IMR-90 (cell line): ENCODE data around the gene BRF1. TPM values are rescaled to one million over a fixed set of nuclear protein-coding genes. Genes with fewer than 3 reads are reported as not detected.

Experiments
- ATAC-seq: fragments of 200-7000 bp; cut with Tn5 transposase; 2 replicates; pipeline ENCODE4 v1.9.1; 2020; ENCODE audit warnings: low read depth, mild to moderate bottlenecking, moderate library complexity
- BruUV-seq: library from RNA; stranded (reverse); fragments of 400-500 nt; replicated peaks from 2 replicates; lab custom pipeline; 2021; lab: Mats Ljungman, UMichigan
- CTCF ChIA-PET: fragments of 300-600 bp; formaldehyde crosslinking; extraction: SDS; loops from one replicate; lab custom pipeline; 2021; ENCODE audit warnings: antibody characterized with exemption; lab: Yijun Ruan, JAX
- POLR2A ChIA-PET: fragments of 300-600 bp; sonication (Branson Sonifier 250); formaldehyde crosslinking; loops from one replicate; lab custom pipeline; 2022; ENCODE audit warnings: antibody characterized with exemption; ENCODE audit not compliant: unreplicated experiment; lab: Charles Lee
- DNase-seq: peaks from one replicate; pipeline ENCODE4 v3.0.0; 2013
- H2AFZ ChIP-seq: replicated peaks from 2 replicates; pipeline ENCODE3; 2013; ENCODE audit warnings: low read length, mild to moderate bottlenecking; ENCODE audit not compliant: poor library complexity
- H2AK5ac ChIP-seq: 2 replicates; pipeline ENCODE4 v1.6.1; 2013; ENCODE audit warnings: low read depth, low read length, inconsistent platforms
- H2AK9ac ChIP-seq: replicated peaks from 2 replicates; pipeline ENCODE3; 2013; ENCODE audit warnings: mild to moderate bottlenecking, low read depth, low read length, moderate library complexity; ENCODE audit not compliant: poor library complexity
- H2BK120ac ChIP-seq: 2 replicates; pipeline ENCODE4 v1.6.1; 2013; ENCODE audit warnings: low read depth, low read length, inconsistent platforms
- H2BK15ac ChIP-seq: 3 replicates; pipeline ENCODE4 v1.6.1; 2013; ENCODE audit warnings: low read depth, low read length, inconsistent platforms
- H2BK20ac ChIP-seq: 2 replicates; pipeline ENCODE4 v1.6.1; 2013; ENCODE audit warnings: low read depth, mild to moderate bottlenecking, inconsistent platforms, low read length, moderate library complexity
- H2BK5ac ChIP-seq: 2 replicates; pipeline ENCODE4 v1.6.1; 2013; ENCODE audit warnings: mild to moderate bottlenecking, low read depth, low read length, inconsistent platforms; ENCODE audit not compliant: poor library complexity, severe bottlenecking
- H3K14ac ChIP-seq: replicated peaks from 2 replicates; pipeline ENCODE4 v1.6.1; 2013; ENCODE audit warnings: low read depth, low read length, inconsistent platforms
- H3K18ac ChIP-seq: 2 replicates; pipeline ENCODE4 v1.6.1; 2013; ENCODE audit warnings: low read depth, low read length, control low read depth
- H3K23ac ChIP-seq: 2 replicates; pipeline ENCODE4 v1.6.1; 2013; ENCODE audit warnings: low read depth, low read length, inconsistent platforms
- H3K27ac ChIP-seq: 2 replicates; pipeline ENCODE4 v1.5.1; 2013; ENCODE audit warnings: mild to moderate bottlenecking, control low read depth, low read length; ENCODE audit not compliant: insufficient read depth
- H3K27me3 ChIP-seq: 2 replicates; pipeline ENCODE4 v1.6.1; 2013; ENCODE audit warnings: low read length; ENCODE audit not compliant: control insufficient read depth, insufficient read depth
- H3K36me3 ChIP-seq: 2 replicates; pipeline ENCODE4 v1.6.1; 2013; ENCODE audit warnings: low read length, mixed read lengths; ENCODE audit not compliant: control insufficient read depth, insufficient read depth
- H3K4ac ChIP-seq: 2 replicates; pipeline ENCODE4 v1.6.1; 2013; ENCODE audit warnings: low read depth, low read length, inconsistent platforms
- H3K4me1 ChIP-seq: 2 replicates; pipeline ENCODE4 v1.6.1; 2013; ENCODE audit warnings: low read length, mixed read lengths; ENCODE audit not compliant: control insufficient read depth, insufficient read depth
- H3K4me2 ChIP-seq: 2 replicates; pipeline ENCODE4 v1.6.1; 2013; ENCODE audit warnings: low read depth, mild to moderate bottlenecking, control low read depth, low read length, moderate library complexity
- H3K4me3 ChIP-seq: 2 replicates; pipeline ENCODE4 v1.5.1; 2013; ENCODE audit warnings: low read depth, mild to moderate bottlenecking, control low read depth, low read length, moderate library complexity; ENCODE audit not compliant: insufficient read depth
- H3K56ac ChIP-seq: 2 replicates; pipeline ENCODE4 v1.6.1; 2013; ENCODE audit warnings: low read length, inconsistent platforms; ENCODE audit not compliant: insufficient read depth; ENCODE audit errors: extremely low read depth
- H3K79me1 ChIP-seq, 2 experiments: 2 replicates each; pipeline ENCODE4 v1.6.1; 2013; ENCODE audit warnings: low read length in 2 of 2, inconsistent platforms in 1 of 2, low read depth in 1 of 2
- H3K9ac ChIP-seq: 2 replicates; pipeline ENCODE4 v1.6.1; 2013; ENCODE audit warnings: low read depth, low read length, control low read depth
- H3K9me1 ChIP-seq: 2 replicates; pipeline ENCODE4 v1.6.1; 2013; ENCODE audit warnings: low read length, inconsistent platforms; ENCODE audit not compliant: insufficient read depth
- H3K9me3 ChIP-seq: 2 replicates; pipeline ENCODE4 v1.6.1; 2013; ENCODE audit warnings: low read length; ENCODE audit not compliant: control insufficient read depth, insufficient read depth
- H4K20me1 ChIP-seq: 2 replicates; pipeline ENCODE4 v1.6.1; 2013; ENCODE audit warnings: low read length, inconsistent platforms; ENCODE audit not compliant: insufficient read depth
- H4K5ac ChIP-seq: 2 replicates; pipeline ENCODE4 v1.6.1; 2013; ENCODE audit warnings: mild to moderate bottlenecking, low read depth, low read length, control low read depth
- H4K8ac ChIP-seq, 2 experiments: 2 replicates each; pipeline ENCODE4 v1.6.1; 2013; ENCODE audit warnings: low read depth in 2 of 2, low read length in 2 of 2, control low read depth in 1 of 2, inconsistent platforms in 1 of 2
- H4K91ac ChIP-seq: 2 replicates; pipeline ENCODE4 v1.6.1; 2013; ENCODE audit warnings: low read depth, low read length, inconsistent platforms; ENCODE audit not compliant: insufficient read depth
- BHLHE40 ChIP-seq: fragments of 150-350 bp; IDR thresholded peaks from 2 replicates; pipeline ENCODE4 v1.6.1; 2016; ENCODE audit warnings: mild to moderate bottlenecking, low read depth, low read length
- CEBPB ChIP-seq: IDR thresholded peaks from 2 replicates; pipeline ENCODE4 v1.6.1; 2012; ENCODE audit warnings: low read depth, low read length, improper control_type of control experiment
- CHD1 ChIP-seq: IDR thresholded peaks from 2 replicates; pipeline ENCODE4 v1.6.1; 2012; ENCODE audit warnings: low read depth, low read length, improper control_type of control experiment
- FOS ChIP-seq: fragments of 150-350 bp; IDR thresholded peaks from 2 replicates; pipeline ENCODE4 v1.6.1; 2016; ENCODE audit warnings: low read depth, low read length
- MAFK ChIP-seq: IDR thresholded peaks from 2 replicates; pipeline ENCODE4 v1.6.1; 2012; ENCODE audit warnings: low read depth, low read length, improper control_type of control experiment
- NFE2L2 ChIP-seq: fragments of 150-350 bp; IDR thresholded peaks from 2 replicates; pipeline ENCODE4 v1.6.1; 2016; ENCODE audit warnings: low read depth, mild to moderate bottlenecking, low read length
- POLR2A ChIP-seq: IDR thresholded peaks from 2 replicates; pipeline ENCODE4 v1.6.1; 2012; ENCODE audit warnings: mild to moderate bottlenecking, low read depth, low read length
- RAD21 ChIP-seq: IDR thresholded peaks from 2 replicates; pipeline ENCODE4 v1.6.1; 2012; ENCODE audit warnings: low read length, improper control_type of control experiment
- RFX5 ChIP-seq: IDR thresholded peaks from 2 replicates; pipeline ENCODE4 v1.8.0; 2012; ENCODE audit warnings: low read depth, mild to moderate bottlenecking, low read length, moderate library complexity
- SMC3 ChIP-seq: fragments of 150-350 bp; IDR thresholded peaks from 2 replicates; pipeline ENCODE4 v1.6.1; 2016; ENCODE audit warnings: low read depth, mild to moderate bottlenecking, antibody characterized with exemption, low read length, moderate library complexity
- WGBS, 2 experiments: methylation state at CpG; one replicate each; pipeline versions ENCODE4 v1.1.5 to v1.1.7; 2013; ENCODE audit warnings: missing lambda C conversion rate in 2 of 2; ENCODE audit not compliant: insufficient read length in 1 of 2; ENCODE audit errors: extremely low coverage in 2 of 2; 5-methylcytosine and 5-hydroxymethylcytosine counted together
- dilution Hi-C: fragments of 300-500 bp; cut with HindIII; formaldehyde crosslinking; loops from one replicate; pipeline ENCODE4 v1.14.3; 2018; ENCODE audit warnings: low sequenced_read_pairs; ENCODE audit not compliant: unreplicated experiment
- in situ Hi-C: fragments of 300-500 bp; cut with MboI; formaldehyde crosslinking; loops from 3 replicates; pipeline ENCODE4 v1.14.3; 2019; ENCODE audit warnings: low sequenced_read_pairs, inconsistent platforms, mixed read lengths
- intact Hi-C: fragments of 100-400 bp; cut with micrococcal nuclease; formaldehyde crosslinking; loops from 2 replicates; pipeline ENCODE4 v1.10.0; 2022
- polyA plus RNA-seq, 3 experiments: library from polyadenylated mRNA; depleted of rRNA; stranded (reverse); fragments of >200 nt; gene quantifications; 2 replicates each; pipeline ENCODE4 v1.2.3, GENCODE V29; 2012; ENCODE audit warnings: low replicate concordance in 1 of 3
- total RNA-seq: library from RNA; depleted of rRNA; stranded (reverse); fragments of >200 nt; gene quantifications from 2 replicates; pipeline ENCODE4 v1.2.3, GENCODE V29; 2012
- TF ChIP-seq, protein P1 (sequence below): conservative IDR thresholded peaks from 2 replicates; pipeline ENCODE4 v1.5.1; 2012; ENCODE audit warnings: mild to moderate bottlenecking, low read depth, low read length, improper control_type of control experiment

Gene BRF1
- total and polyA plus RNA-seq, 2 of the 4 experiments (the other 2 are of a cell fraction) = 12.4 to 16.7 TPM

DNA sequence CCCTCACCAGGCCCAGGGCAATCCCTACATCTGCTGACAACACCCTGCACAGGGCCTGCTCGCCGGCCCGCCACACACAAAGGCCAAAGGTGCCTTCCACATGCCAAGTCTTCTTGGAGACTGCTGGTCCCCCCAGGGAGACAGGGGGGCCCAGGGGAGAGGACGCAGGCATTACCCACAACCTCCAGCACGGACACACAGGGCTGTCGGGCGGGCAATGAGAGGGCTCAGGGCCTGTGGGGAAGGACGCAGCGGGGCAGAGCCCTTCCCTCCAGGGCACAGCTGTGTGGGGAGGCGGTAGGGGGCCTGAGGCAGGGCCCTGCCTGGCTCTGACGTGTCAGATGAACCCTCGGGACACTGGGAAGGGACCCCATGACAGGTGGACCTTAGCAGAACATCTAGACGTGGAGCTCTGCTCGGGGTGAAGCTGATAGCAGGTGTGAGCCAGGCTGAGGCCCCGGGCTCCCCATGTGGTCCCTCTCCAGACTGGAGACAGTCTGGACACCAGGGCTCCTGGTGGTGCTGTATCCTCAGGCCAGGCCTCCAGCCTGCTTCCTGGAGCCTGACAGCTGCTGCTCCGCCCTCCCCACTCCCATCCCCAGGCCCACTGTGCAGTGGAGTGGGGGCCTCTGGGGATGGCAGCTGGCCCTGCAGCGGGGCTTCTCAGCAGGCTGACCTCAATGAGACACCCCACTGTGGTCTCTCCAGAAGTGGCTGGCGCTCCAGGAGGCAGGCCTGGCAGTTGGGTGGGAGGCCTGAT, 88.1 kb downstream of the BRF1 start:
- DNase-seq (no peak), ATAC-seq (no peak)
- Histone ChIP-seq H4K91ac (no peak overlapping the region), H3K27ac (no peak overlapping the region), H3K23ac (no peak overlapping the region), H4K20me1 (peaks cover 14% of the 10 kb centered on the region), H2BK15ac (no peak overlapping the region), H3K27me3 (no peaks in the 10 kb centered on the region), H3K56ac (no peak overlapping the region), H3K4me1 (no peaks in the 10 kb centered on the region), H3K4me2 (no peak overlapping the region), H3K4me3 (no peak overlapping the region), H3K36me3 (peaks cover 34% of the 10 kb centered on the region), H3K79me1 (peaks cover 9 to 14% of the 10 kb centered on the region in 2 experiments; a peak in 3 of 4 replicates), H2BK20ac (no peak overlapping the region), H3K9me1 (peaks cover 10% of the 10 kb centered on the region), H3K9ac (no peak overlapping the region), H3K4ac (no peak overlapping the region), H4K5ac (no peak overlapping the region), H2AFZ (no peak overlapping the region), H3K9me3 (no peaks in the 10 kb centered on the region), H4K8ac (no peak overlapping the region), H3K18ac (no peak overlapping the region), H2AK9ac (no peak overlapping the region), H2AK5ac (no peak overlapping the region), H2BK5ac (no peak overlapping the region), H2BK120ac (no peak overlapping the region), H3K14ac (no peak overlapping the region)
- in situ Hi-C loops (no loop called here), dilution Hi-C loops (no loop called here), intact Hi-C loops (no loop called here)
- no TSS peak for BruUV-seq
- no peak for TF ChIP-seq MAFK
- no peak for TF ChIP-seq CEBPB
- no peak for TF ChIP-seq RAD21
- no peak for TF ChIP-seq BHLHE40
- TF ChIP-seq FOS = no peak
- no peak for TF ChIP-seq NFE2L2
- TF ChIP-seq RFX5 = no peak
- no peak for TF ChIP-seq SMC3
- TF ChIP-seq, protein P1, sequence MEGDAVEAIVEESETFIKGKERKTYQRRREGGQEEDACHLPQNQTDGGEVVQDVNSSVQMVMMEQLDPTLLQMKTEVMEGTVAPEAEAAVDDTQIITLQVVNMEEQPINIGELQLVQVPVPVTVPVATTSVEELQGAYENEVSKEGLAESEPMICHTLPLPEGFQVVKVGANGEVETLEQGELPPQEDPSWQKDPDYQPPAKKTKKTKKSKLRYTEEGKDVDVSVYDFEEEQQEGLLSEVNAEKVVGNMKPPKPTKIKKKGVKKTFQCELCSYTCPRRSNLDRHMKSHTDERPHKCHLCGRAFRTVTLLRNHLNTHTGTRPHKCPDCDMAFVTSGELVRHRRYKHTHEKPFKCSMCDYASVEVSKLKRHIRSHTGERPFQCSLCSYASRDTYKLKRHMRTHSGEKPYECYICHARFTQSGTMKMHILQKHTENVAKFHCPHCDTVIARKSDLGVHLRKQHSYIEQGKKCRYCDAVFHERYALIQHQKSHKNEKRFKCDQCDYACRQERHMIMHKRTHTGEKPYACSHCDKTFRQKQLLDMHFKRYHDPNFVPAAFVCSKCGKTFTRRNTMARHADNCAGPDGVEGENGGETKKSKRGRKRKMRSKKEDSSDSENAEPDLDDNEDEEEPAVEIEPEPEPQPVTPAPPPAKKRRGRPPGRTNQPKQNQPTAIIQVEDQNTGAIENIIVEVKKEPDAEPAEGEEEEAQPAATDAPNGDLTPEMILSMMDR = no peak
- TF ChIP-seq POLR2A = no peak
- TF ChIP-seq CHD1 = no peak
- WGBS, 2 experiments = 83% methylated on average over 11 of the region's 18 CpGs; no CpG with 5 or more reads in 1 of the 2 experiments
- CTCF ChIA-PET = no interaction called here
- POLR2A ChIA-PET = no interaction called here
